IPS DF 4.7 (cell line): ENCODE results near the gene FRMD4A.
A peak's percentile ranks its signal among the peaks of the same experiment; 100 is the strongest.
"Not testable (repeated sequence)": the region's sequence is repeated elsewhere in the genome, so short reads cannot be mapped to it uniquely, and the experiment has no call there.

Source experiments
- DNase-seq: peaks from one replicate; pipeline ENCODE4 v3.0.0-alpha.2; 2013; ENCODE audit warnings: low spot score; ENCODE audit errors: extremely low read depth

FRMD4A gene

DNA sequence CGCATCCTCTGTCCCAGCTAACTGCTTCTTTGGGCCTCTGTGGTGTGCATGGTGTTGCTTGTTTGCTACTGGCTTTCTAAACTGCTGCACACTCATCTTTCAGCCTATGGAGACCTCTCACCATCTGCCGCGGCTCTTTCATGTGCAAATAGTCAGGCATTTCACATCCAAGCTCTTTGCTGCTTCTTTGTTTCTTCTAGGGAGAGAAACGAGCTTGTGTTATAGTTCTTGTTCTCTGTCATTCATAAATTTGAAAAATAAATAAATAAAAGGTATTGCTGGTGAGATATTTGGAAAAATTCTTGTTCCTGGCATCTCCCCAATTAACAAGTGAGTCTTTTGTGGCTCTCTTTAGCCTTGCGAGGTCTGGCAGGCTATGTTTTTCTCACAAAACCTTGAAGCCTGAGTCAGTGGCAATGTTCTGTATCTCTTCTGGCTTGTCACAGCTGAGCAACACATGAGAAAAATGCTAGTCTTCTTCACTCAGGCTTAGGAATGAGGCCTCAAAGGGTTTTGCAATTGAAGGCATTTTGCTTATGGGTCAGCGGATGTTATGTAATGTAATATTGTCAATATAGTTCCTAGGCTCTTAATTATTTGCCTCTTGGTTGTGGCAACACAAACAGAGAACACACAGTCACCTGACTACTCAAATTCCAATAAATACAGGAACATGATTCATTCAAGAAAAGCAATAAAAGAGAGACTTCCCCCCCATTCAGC is 274.0 kb downstream of the FRMD4A start:
- peak; percentile 25 for DNase-seq

DNA sequence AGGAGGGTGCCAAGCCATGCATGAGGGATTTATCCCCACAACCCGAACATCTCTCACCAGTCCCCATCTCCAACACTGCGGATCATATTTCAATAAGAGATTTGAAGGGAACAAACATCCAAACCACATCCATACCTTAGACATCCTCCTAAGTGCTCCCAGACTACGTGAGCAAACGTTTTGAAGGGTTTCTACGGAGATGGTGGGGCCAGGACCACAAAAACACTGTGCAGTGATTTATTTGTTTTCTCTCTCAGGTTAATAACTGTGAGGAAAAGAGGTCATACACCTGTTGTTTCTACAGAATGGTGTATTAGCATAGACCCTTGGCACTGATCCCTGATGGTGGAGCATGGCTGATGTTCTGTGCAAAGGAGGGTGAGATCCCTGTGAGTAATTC is 277.8 kb downstream of the FRMD4A start:
- DNase-seq: no peak

DNA sequence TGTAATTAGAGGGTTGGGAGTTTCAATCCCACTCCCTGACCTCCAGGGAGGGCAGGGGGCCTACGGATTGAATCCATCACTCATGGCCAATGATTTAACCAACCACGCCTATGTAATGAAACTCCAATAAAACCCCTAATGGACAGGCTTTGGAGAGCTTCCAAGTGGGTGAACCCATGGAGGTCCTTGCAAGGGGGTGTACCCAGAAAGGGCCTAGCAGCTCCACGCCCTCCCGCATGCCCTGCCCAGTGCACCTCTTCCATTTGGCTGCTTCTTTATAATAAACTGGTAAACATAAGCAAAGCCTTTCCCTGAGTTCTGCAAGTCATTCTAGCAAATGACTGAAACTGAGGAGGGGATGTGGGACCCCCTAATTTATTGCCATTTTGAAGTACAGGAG is 280.1 kb downstream of the FRMD4A start:
- no peak for DNase-seq

DNA sequence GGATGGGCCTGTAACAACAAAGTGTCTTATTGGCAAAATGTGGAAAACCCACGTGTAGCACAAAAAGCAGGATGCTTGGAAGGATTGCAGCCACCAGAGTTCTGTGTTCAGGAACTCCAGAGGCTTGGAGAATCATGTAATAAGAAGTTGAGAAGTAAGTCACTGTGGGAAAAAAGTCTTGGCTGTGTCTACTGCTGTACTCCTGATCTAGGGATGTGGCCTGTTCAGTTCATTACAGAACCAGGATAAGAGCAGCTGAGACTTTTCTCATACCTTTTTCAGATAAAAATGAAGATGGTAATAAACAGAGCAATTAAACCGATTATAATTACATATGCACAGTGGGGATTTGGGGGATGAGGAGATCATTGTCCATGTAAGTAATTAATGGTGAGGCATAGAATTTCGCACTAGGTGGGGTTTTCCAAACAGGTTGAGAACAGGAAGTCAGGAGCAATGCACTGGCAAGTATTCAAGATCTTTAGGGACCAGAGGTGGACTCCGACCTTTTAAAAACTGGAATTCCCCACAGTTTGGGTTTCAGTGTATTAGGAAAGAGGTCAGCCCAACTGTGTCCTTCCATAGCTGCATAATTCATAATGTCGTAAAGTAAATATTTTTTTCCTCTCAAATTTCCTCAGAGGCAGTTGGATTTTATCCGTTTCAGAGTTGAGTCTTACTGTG is 281.7 kb downstream of the FRMD4A start:
- no peak for DNase-seq

DNA sequence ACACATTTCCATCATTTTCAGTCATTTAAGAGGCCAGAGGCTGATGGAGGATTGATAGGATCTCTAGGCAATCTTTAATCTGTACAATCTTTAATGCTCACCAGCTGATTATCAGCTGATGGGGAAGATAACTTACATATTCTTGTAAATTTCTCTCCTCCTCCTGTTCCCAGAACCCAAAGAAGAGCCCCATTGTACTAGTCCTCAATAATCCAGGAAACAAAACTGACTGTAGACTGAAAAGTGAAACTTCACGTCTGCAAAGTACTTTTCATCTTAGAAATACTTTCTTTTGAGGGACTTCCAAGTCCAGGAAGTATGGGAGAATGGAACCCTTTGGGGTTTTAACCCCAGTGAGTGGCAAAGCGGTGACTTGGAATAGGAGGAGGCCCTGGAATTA is 283.3 kb downstream of the FRMD4A start:
- DNase-seq: no peak

DNA sequence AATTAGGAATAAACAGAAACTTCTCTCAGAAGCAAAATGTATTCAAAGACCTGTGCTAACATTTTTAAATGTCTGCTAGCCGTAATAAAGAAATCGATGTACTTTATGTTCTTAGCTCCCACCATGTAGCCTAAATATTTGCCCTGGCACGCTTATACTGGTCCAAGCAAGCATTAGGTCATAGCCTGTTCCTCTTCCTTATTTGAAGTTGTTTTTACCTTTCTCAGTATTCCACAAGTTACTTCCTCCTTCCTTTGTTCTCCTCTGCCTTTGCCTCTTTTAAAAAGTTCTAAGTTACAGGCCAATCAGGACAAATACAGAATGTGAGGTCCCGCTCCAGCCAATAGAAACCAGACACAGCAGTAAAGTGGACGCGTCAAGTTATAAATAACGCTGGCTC is 288.7 kb downstream of the FRMD4A start:
- DNase-seq: not testable (repeated sequence)

DNA sequence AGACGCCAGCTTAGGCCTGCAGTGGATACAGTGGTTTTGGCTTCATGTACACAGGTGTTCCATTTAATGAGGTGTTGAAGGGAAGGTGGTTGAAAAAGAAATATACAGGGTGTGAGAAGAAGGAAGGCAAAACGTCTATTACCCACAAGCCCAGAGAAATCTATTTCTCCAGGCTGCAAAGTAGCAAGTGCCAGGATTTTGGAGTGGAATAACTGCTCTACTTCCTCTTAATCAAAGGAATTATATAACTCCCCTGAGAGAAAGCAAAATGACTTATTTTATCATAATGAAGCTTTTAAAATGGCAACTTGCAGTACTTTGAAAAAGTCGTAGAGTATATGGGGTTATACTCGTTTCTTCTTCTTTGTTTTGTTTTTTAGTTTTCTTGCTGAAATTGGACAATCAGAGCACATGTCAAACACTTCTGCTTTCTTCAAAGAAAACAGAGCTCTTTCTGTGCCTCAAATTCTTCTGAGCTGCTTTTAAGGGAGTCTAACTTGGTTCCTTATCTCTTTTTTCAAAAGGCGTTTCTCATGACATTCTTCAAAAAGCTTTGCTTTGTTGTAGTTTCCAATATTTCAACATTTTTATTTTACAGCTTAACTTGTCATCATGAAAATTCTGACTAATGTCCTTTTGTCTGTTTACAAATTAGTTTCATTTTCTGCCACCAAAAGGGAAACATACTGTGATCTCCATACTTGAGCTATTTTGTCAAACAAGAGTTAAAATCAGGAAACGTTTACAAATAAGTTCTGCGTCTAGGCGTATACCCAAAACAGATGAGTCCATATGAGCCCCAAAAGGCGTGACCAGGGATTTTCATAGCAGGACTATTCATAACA is 289.7 kb downstream of the FRMD4A start:
- DNase-seq: no peak

DNA sequence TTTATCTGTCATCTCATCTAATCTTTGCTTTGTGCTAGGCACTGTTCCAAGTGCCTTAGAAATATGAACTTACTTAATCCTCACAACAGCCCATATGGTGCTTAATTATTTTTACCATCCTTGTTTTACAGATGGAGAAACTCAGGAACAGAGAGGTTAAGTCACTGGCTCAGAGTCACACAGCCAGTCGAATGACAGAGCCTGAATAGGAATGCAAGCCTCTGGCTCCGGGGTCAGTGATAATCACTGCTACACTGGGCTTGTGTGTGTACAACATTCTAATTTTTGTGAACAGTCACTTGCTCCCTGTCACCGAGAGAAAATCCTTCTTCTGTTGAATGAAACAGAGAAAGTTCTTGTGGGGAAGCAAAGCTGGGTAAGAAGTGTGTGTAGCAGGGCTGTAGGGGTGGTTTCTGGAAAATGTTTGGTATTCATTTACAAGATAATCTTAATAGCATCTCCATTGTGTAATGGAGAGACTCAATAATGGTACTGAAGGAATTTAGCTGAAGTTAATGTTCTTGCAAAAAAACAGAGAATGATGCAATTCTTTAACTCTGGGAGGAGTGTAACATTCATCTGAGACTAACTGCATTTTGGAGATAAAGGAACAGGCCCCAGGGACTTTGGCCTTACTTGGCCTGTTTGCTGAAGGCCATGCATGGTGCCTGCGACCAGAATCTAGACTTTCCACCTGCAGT is 290.6 kb downstream of the FRMD4A start:
- DNase-seq: no peak

DNA sequence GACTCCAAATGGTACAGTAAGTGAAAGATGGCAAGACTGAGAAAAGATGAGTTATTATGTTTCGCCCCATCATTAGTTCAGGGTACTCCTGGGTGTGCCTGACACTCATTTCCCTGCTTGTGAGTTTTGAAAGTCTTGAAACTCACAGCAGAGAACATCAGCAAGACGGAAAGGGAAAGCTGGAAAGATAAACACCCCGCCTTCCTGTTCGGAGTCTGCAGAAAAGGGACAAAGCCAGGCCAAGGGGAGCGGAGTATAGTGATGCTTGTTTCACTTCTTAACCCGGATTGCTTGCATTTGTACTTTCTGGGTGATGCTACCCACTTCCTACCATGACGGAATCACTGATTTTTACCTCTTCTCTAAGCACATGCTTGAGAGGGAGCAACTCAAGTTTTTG is 294.5 kb downstream of the FRMD4A start:
- no peak for DNase-seq

DNA sequence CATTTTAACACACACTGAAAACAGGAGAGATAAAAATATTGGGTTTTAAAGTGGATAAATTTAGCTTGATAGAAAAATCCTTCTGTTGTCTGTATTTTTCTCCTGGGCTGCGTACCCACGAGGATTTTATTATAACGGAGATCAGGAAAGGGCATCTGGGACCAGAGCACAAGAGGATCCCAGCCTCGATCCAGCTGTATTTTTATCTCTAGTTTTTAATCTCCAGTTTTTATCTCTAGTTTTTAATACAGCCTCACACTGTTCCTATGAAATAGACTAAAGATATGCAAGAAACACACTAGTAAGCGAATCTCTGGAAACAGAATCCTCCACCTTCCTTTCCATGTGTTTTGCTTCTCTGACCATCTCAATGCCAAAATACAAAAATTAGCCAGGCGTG is 295.2 kb downstream of the FRMD4A start:
- DNase-seq: no peak

DNA sequence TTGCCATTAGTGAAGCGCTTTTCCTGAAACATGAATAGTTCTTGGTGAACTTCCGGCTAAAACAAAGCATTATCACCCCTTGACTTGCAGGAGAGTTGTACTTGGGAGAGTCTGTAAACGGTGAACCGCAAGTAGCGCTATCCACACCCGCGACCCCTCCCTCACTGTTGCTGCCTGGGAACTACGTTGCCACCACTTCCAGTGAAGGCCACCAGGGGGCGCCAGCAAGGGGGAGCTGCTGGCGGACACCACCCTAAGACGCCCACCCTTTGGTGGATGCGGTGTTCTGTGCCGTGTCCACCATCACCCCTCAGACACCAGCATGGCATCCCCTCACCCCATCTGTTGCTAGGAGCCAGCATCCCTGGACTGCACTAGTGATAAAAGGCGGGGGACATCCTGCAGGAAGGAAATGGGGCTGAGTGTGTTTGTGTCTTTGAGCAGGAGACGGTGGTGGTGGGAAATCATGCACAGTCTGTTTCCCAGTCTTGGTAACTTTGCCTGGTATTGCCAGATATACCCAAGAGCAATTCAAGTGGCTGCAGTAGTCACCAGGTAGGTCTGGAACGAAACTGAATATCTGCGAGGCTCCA is 298.2 kb downstream of the FRMD4A start:
- DNase-seq: peak; percentile 46

DNA sequence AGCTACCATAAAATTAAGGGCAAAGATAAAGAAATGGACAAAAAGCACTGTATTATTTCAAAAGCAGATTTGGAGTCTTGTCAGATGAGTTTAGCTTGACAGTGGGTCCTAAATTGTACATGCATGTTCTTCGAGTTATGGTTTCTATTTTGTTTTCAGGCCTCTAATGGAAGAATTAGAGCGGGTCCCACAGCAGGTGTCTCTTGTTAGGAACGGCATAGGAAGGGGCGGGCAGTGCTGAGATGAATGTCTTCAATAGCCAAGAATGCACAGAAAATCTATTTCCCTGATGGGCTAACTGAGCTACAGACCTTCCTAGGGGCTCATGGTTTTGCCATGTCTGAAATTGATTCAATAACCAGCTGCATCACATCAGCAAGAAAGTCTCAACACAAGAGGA is 304.4 kb downstream of the FRMD4A start:
- no peak for DNase-seq

DNA sequence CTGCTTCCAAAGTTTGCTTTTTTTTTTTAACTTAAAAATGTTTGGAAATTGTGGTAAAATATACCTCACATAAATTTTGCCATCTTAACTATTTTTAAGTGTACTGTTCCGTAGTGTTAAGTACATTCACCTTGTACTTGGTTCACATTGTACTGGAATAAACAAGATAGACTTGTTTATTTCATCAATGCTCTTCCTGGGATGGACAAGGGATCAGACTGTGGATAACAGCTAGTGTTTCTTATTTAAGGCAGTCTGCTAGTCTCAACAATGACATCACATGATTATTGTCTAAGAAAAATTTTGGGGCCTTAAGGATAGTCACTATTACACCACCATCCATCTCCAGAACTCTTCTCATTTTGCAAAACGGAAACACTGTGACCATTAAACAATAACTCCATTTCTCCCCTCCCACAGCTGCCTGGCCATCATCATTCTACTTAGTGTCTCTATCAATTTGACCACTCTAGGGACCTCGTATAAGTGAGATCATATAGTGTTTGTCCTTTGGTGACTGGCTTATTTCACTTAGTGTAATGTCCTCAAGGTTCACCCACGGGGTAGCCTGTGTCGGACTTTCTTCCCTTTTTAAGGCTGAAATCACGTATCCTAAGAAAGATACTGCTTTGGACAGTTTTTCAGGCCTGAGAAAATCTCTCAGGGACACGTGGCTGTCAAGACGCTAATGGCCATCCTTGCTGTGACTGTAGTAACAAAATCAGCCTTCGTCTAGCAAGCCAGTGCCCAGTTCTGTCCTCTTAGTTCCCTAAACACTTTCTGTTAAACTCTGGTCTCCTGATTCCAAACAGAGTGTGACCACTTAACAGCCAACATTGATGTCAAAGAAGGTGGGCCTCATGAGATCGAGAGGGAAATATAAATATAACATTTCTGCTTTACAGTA is 305.2 kb downstream of the FRMD4A start:
- DNase-seq: no peak

DNA sequence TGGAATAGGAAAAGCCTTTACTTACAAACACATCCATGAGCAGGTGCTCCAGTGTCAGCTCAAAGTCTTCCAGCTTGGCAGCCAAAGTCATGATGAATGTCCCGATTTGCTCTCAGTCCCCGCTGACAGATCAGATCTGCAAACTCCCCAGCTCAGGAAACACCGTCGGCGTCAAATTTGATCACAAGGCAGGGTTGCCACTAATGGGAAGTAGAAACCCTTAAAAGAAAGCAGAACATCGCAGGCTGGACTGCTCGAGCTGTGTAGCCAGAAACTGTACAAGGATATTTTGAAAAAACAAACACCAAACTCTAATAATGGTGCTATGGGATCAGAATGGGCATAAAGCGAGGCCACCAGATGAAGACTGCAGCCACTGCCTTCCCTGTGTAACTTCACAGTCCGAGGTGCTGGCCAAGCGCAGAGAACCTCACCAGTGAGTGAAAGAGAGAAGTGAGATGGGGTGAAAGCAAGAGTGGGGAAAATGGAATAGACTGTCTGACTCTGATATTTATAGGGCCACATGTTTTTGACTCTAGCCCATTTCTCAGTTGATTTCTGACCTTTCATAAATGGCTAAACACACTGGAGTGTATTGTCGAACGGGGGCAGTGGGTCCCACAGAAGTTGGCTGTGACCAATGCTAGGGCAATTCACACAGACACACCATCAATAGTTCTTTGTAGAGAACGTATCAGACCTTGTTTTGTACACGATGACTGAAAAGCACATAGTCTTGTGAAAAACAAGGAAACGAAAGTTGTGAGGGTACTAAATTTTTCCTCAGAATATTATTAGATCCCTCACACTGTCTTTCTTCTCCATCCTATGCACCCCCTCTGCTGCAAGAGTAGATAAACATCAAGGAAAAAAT is 306.2 kb downstream of the FRMD4A start:
- no peak for DNase-seq

DNA sequence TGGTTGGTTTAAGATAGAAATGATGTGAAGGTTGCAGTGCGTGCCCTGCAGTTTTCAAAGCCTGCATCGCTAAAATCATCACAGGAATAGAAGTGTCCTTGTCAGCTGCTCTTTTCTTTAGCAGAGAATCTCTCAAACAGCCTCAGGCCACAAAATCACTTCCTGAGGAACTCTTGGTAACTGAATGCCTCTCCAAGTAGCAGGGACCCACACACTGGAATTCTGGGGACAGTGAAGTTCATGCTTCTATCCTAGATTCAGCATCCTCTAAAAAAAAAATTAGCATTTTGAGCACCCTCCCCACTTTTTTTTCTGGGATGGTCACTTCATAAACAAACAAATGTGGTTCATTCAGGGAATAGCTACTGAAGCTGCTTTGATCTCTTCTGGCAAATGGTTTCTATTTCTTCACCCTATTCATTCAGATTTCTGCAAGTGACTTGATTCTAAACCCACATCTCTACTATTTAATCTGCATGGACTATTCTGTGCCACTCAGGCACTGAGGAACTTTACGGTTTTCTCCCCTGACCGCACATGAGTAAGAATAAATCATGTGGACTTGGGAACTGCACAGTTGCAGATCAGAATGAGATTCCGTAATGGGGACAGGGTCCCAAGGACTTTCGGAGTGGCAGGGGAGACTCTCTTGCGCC is 306.9 kb downstream of the FRMD4A start:
- no peak for DNase-seq

DNA sequence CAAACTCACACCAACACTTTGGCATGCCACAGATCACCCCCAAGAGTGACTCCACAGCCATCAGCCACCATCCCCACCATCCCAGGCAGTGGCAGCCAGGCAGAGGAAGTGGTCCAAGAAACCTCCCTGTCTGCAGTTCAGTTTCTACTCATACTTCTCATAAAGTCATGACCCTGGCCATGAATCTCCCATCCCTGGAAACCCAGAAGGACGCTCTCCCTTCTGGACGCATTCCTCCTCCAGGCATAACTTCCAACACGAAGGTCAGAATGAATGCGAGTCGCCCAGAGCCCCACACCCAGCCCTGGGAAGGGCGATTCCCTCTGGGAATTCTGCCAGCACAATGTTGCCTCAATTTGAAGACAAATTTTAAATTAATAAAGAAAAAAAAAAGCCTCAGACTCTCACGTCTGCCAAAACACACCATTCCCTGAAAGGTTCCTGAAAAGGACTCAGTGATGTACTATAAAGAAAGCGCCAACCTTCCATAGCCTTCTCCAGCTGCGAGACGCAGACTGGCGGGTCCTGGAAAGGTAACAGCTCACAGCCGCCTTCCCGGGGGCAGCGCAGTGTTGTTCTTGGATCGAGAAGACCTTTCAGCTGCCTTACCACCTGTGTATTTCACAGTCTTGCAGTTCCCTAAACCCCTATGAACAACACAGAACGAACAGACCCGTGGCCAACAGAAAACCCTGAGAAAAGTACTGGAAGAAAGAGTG is 307.6 kb downstream of the FRMD4A start:
- no peak for DNase-seq

DNA sequence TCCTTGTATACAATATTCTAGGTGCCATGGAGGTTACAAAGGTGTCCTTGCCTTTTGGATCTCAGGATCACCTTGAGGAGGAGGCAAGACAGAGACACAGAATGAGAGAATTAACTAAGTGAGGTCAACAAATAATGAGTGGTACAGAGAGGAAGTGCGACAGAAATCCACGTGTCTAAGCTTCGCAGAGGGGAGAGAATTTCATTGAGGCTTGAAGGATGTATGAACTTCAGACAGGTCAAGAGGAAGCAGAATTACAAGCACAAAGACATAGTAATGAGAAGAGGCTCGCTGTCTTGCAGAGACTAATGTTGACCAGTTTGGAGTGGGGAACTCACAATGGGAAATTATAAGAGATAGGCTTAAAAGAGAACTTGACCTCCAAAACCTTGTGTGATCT is 308.7 kb downstream of the FRMD4A start:
- no peak for DNase-seq

DNA sequence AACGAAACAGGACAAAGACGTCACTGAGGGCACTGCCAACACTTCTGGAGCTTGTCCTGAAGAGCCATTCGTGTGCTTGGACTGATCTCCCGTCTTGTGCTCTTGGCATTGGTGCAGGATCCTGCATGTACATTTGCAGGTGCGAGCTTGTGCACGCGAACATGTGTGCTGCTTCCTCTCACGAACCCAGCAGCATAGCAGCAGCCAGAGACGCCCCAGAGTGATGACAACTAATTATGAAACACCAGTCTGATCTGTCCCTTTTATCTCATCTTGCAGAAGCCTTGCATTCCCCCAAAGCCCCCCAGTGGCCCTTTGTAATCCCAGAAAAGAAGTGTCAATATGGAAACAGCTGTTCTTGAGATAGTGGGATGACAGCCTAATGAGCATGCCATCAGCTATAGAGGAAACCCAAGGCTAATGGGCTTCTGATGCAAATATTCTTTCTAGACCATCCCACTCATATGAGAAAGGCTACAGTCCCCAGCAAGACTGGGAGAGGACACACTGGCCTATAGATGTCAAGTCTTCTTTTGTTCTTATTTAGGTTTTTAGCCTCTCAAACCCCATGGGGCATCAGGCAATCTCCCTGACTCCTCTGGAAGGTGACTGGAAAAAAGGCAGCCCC is 310.6 kb downstream of the FRMD4A start:
- no peak for DNase-seq
